GM12878 (cell line): Measurements from ENCODE around the gene TP73.

ENCODE experiments used
- BRCA1 ChIP-seq: IDR thresholded peaks from 2 replicates; pipeline ENCODE4 v1.6.1; 2011; ENCODE audit warnings: low read depth, low read length, improper control_type of control experiment
- EP300 ChIP-seq, 2 experiments: fragments of 150-350 bp in 1 of 2; IDR thresholded peaks; 2 replicates each; pipeline ENCODE4 v1.6.1; 2011 to 2012; ENCODE audit warnings: low read depth in 2 of 2, low read length in 2 of 2, borderline replicate concordance in 1 of 2, improper control_type of control experiment in 1 of 2, inconsistent platforms in 1 of 2; ENCODE audit not compliant: control insufficient read depth in 1 of 2
- JUND ChIP-seq: IDR thresholded peaks from 2 replicates; pipeline ENCODE4 v1.6.1; 2012; ENCODE audit warnings: low read depth, mild to moderate bottlenecking, low read length, improper control_type of control experiment, moderate library complexity
- MTA3 ChIP-seq: IDR thresholded peaks from 2 replicates; pipeline ENCODE4 v1.6.1; 2012; ENCODE audit warnings: low read length, inconsistent platforms, borderline replicate concordance
- NR2C2 ChIP-seq: IDR thresholded peaks from 2 replicates; pipeline ENCODE4 v1.6.1; 2011; ENCODE audit warnings: borderline replicate concordance, low read depth; ENCODE audit not compliant: control insufficient read depth, insufficient read length
- RFX5 ChIP-seq: IDR thresholded peaks from 2 replicates; pipeline ENCODE4 v1.6.1; 2011; ENCODE audit warnings: low read depth, low read length, improper control_type of control experiment
- TF ChIP-seq, protein P1 (sequence below): IDR thresholded peaks from 2 replicates; pipeline ENCODE4 v1.6.1; 2012; ENCODE audit warnings: low read depth, low read length, improper control_type of control experiment
- TF ChIP-seq, protein P2 (sequence below), 3 experiments: IDR thresholded peaks in 2 of 3; conservative IDR thresholded peaks in 1 of 3; 2 replicates each; pipeline ENCODE4 v1.5.1; 2011; ENCODE audit warnings: low read depth in 3 of 3, low read length in 3 of 3, mild to moderate bottlenecking in 3 of 3, control low read depth in 2 of 3, moderate library complexity in 2 of 3, inconsistent platforms in 1 of 3, mixed read lengths in 1 of 3; ENCODE audit not compliant: control insufficient read depth in 2 of 3, insufficient read depth in 1 of 3; ENCODE audit errors: extremely low read depth in 1 of 3

- TF ChIP-seq EP300 (IDR thresholded peaks at IDR 0.05; ENCODE audit: borderline replicate concordance in 1 of 2, control insufficient read depth in 1 of 2, low read depth in 2 of 2, low read length in 2 of 2) (no peak), RFX5 (no peak), JUND (no peak), NR2C2 (no peak), MTA3 (no peak), BRCA1 (no peak)
- TF ChIP-seq, protein P1, sequence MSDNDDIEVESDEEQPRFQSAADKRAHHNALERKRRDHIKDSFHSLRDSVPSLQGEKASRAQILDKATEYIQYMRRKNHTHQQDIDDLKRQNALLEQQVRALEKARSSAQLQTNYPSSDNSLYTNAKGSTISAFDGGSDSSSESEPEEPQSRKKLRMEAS, result no peak
- TF ChIP-seq, protein P2, sequence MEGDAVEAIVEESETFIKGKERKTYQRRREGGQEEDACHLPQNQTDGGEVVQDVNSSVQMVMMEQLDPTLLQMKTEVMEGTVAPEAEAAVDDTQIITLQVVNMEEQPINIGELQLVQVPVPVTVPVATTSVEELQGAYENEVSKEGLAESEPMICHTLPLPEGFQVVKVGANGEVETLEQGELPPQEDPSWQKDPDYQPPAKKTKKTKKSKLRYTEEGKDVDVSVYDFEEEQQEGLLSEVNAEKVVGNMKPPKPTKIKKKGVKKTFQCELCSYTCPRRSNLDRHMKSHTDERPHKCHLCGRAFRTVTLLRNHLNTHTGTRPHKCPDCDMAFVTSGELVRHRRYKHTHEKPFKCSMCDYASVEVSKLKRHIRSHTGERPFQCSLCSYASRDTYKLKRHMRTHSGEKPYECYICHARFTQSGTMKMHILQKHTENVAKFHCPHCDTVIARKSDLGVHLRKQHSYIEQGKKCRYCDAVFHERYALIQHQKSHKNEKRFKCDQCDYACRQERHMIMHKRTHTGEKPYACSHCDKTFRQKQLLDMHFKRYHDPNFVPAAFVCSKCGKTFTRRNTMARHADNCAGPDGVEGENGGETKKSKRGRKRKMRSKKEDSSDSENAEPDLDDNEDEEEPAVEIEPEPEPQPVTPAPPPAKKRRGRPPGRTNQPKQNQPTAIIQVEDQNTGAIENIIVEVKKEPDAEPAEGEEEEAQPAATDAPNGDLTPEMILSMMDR (IDR thresholded peaks at IDR 0.05 in 2 of 3, conservative IDR thresholded peaks at IDR 0.05 in 1 of 3; ENCODE audit: control insufficient read depth in 2 of 3, extremely low read depth in 1 of 3, insufficient read depth in 1 of 3, low read depth in 3 of 3, low read length in 3 of 3), result no peak
These were observed 94.1 kb downstream of the TP73 start for GRCh38 chr1:3746389-3746829.
